Measurements from ENCODE around the gene FKBP7. TPM values are rescaled to one million over a fixed set of nuclear protein-coding genes. Genes with fewer than 3 reads are reported as not detected.
A peak's percentile ranks its signal among the peaks of the same experiment; 100 is the strongest.

Gene FKBP7
- total RNA-seq, 4 donors from 2014 or later, result 12.3 to 26.0 (median 17.5) TPM

- no peak for TF ChIP-seq EP300 (IDR thresholded peaks at IDR 0.05)
- TF ChIP-seq CTCF (IDR thresholded peaks at IDR 0.05), result no peak
- TF ChIP-seq POLR2A (IDR thresholded peaks at IDR 0.05), result no peak
- Histone ChIP-seq H3K9me3 (no peaks in the 10 kb centered on the region), H3K4me1 (peaks cover 0 to 4% (median 0%) of the 10 kb centered on the region in 4 donors), H3K27me3 (no peaks in the 10 kb centered on the region), H3K36me3 (no peaks in the 10 kb centered on the region), H3K27ac (no peak overlapping the region), H3K4me3 (no peak overlapping the region)
- no peak for DNase-seq (ENCODE audit: low spot score in 2 of 2)
- WGBS, 2 donors, result 49 to 65% methylated on average over 5 of the region's 5 CpGs
Measured at GRCh38 chr2:178455947-178456346, 22.5 kb downstream of the FKBP7 start.

- WGBS, 2 donors, result 72 to 82% methylated on average over 5 of the region's 5 CpGs
- Histone ChIP-seq H3K4me3 (no peak overlapping the region), H3K9me3 (no peaks in the 10 kb centered on the region), H3K4me1 (peaks cover 0 to 29% (median 16%) of the 10 kb centered on the region in 4 donors), H3K36me3 (peaks cover 0 to 11% (median 0%) of the 10 kb centered on the region in 3 donors), H3K27ac (no peak overlapping the region), H3K27me3 (no peaks in the 10 kb centered on the region)
- no peak for DNase-seq (ENCODE audit: low spot score in 2 of 2)
- TF ChIP-seq CTCF (IDR thresholded peaks at IDR 0.05), result no peak
- TF ChIP-seq EP300 (IDR thresholded peaks at IDR 0.05), result no peak
- TF ChIP-seq POLR2A (IDR thresholded peaks at IDR 0.05), result no peak
Measured at GRCh38 chr2:178452870-178453269, 25.5 kb downstream of the FKBP7 start.

GRCh38 chr2:178452334-178452733, 26.1 kb downstream of the FKBP7 start:
- H3K4me3 ChIP-seq, result no peak overlapping the region
- TF ChIP-seq EP300 (IDR thresholded peaks at IDR 0.05) (no peak), CTCF (IDR thresholded peaks at IDR 0.05) (no peak), POLR2A (IDR thresholded peaks at IDR 0.05) (no peak)
- peaks cover 0 to 13% (median 0%) of the 10 kb centered on the region in 3 donors for H3K36me3 ChIP-seq
- no peaks in the 10 kb centered on the region for H3K27me3 ChIP-seq
- no peaks in the 10 kb centered on the region for H3K9me3 ChIP-seq
- H3K4me1 ChIP-seq, result peaks cover 0 to 32% (median 16%) of the 10 kb centered on the region in 4 donors
- whole genome bisulfite sequencing, 2 donors, result 93 to 95% methylated on average over 2 of the region's 2 CpGs
- peak overlapping the region in 2 of 4 donors; percentile 96 to 99 for H3K27ac ChIP-seq
- no peak for DNase-seq (ENCODE audit: low spot score in 2 of 2)

- TF ChIP-seq POLR2A (IDR thresholded peaks at IDR 0.05) (peak; percentile 65 to 98), EP300 (IDR thresholded peaks at IDR 0.05) (peak; percentile 66 to 98), CTCF (IDR thresholded peaks at IDR 0.05) (peak in 3 of 5 experiments; percentile 27 to 37 (median 28))
- Histone ChIP-seq H3K27me3 (no peaks in the 10 kb centered on the region), H3K36me3 (peaks cover 0 to 23% (median 5%) of the 10 kb centered on the region in 3 donors), H3K27ac (peak within 1 kb of the TSS; percentile 96 to 99 (median 98)), H3K9me3 (no peaks in the 10 kb centered on the region), H3K4me1 (peaks cover 0 to 32% (median 16%) of the 10 kb centered on the region in 4 donors), H3K4me3 (peak within 1 kb of the TSS; percentile 78 to 99 (median 92))
- DNase-seq (ENCODE audit: low spot score in 2 of 2), result peak; percentile 94 to 96
- 0 to 1% methylated on average over 12 to 33 of the region's 76 CpGs for WGBS, 2 donors
Measured at GRCh38 chr2:178450774-178451525, 27.4 kb downstream of the FKBP7 start, which contains the start of the genes PJVK and PRKRA. Gene PJVK, plus strand, starts transcription at chr2:178451378. Its CDS starts 2,032 bp downstream, at chr2:178453410. Gene PRKRA, minus strand, starts transcription at chr2:178451175. Its CDS starts 145 bp downstream, at chr2:178451030.

GRCh38 chr2:178450524-178450773, 28.0 kb downstream of the FKBP7 start:
- Histone ChIP-seq H3K36me3 (peaks cover 0 to 28% (median 6%) of the 10 kb centered on the region in 3 donors), H3K4me3 (peak overlapping the region; percentile 78 to 99 (median 92)), H3K4me1 (peaks cover 0 to 32% (median 16%) of the 10 kb centered on the region in 4 donors), H3K27ac (peak overlapping the region; percentile 96 to 99 (median 98)), H3K27me3 (no peaks in the 10 kb centered on the region), H3K9me3 (no peaks in the 10 kb centered on the region)
- DNase-seq (ENCODE audit: low spot score in 2 of 2), result peak in 1 of 2 donors; percentile 30
- 0% methylated on average over 6 to 9 of the region's 25 CpGs for WGBS, 2 donors
- TF ChIP-seq CTCF (IDR thresholded peaks at IDR 0.05) (no peak), POLR2A (IDR thresholded peaks at IDR 0.05) (no peak), EP300 (IDR thresholded peaks at IDR 0.05) (no peak)

Data from tibial nerve (tissue), 4 donors.